Right lobe of liver (tissue), 6 donors: ENCODE results near the gene IL17C. TPM values are rescaled to one million over a fixed set of nuclear protein-coding genes. Genes with fewer than 3 reads are reported as not detected.

Experiments
- ATAC-seq, 4 donors: fragments of 200-7000 bp; cut with Tn5 transposase; one replicate each; pipeline ENCODE4 v1.9.1; 2020; ENCODE audit warnings: mild to moderate bottlenecking in 4 of 4, moderate library complexity in 4 of 4
- DNase-seq, 3 donors: peaks; one replicate each; pipeline ENCODE4 v3.0.0-alpha.2; 2020
- H3K27ac ChIP-seq, 3 donors: fragments of 200-600 bp; one replicate each; pipeline ENCODE4 v1.8.0; 2022
- H3K27me3 ChIP-seq, 2 donors: fragments of 200-600 bp; one replicate each; pipeline ENCODE4 v1.8.0; 2022
- H3K36me3 ChIP-seq, 4 donors: fragments of 200-600 bp; sonication (generic) in 1 of 4; one replicate each; pipeline versions ENCODE4 v1.5.1 to v1.8.0; 2017 to 2022; ENCODE audit warnings: control low read depth in 1 of 4
- H3K4me1 ChIP-seq, 4 donors: fragments of 200-600 bp; sonication (generic) in 1 of 4; one replicate each; pipeline versions ENCODE4 v1.5.1 to v1.8.0; 2017 to 2022; ENCODE audit warnings: control low read depth in 1 of 4
- H3K4me3 ChIP-seq, 3 donors: fragments of 200-600 bp; one replicate each; pipeline ENCODE4 v1.8.0; 2022
- H3K9me3 ChIP-seq, 4 donors: fragments of 200-600 bp; sonication (generic) in 1 of 4; one replicate each; pipeline versions ENCODE4 v1.5.1 to v1.8.0; 2017 to 2022; ENCODE audit warnings: control low read depth in 1 of 4
- CTCF ChIP-seq, 4 donors: fragments of 200-600 bp in 3 of 4; fragments of 450-650 bp in 1 of 4; IDR thresholded peaks; one replicate each; pipeline versions ENCODE4 v1.5.1 to v1.8.0; 2016 to 2022; ENCODE audit warnings: antibody characterized with exemption in 4 of 4, mild to moderate bottlenecking in 2 of 4
- POLR2A ChIP-seq: fragments of 450-650 bp; IDR thresholded peaks from one replicate; pipeline ENCODE4 v1.6.1; 2017; ENCODE audit warnings: antibody characterized with exemption, mild to moderate bottlenecking
- WGBS: methylation state at CpG from one replicate; pipeline ENCODE4 v1.1.6; 2018; ENCODE audit warnings: low coverage, low lambda C conversion rate; ENCODE audit not compliant: insufficient coverage; ENCODE audit errors: missing lambda C conversion rate; 5-methylcytosine and 5-hydroxymethylcytosine counted together
- intact Hi-C, 2 donors: fragments of 100-400 bp; cut with DNase I; formaldehyde crosslinking; loops; one replicate each; pipeline versions ENCODE4 v1.11.2 to v1.14.1; 2022
- total RNA-seq, 6 experiments: library from RNA; depleted of rRNA in 2 of 6; stranded (reverse); fragments of >200 nt in 2 of 6; fragmentation: NEBNext Ultra II Directional in 3 of 6; extraction: Animal tissue kit (Norgen Biotek cat#: 25700) in 3 of 6; gene quantifications; one replicate each; pipeline versions ENCODE4 v1.1.0 to v1.2.4, GENCODE V29; 2016 to 2023
- donor health status: DM: no; HTN: yes; CAD: no.
- donor health status: DM: no; HTN: no; CAD: no.
- donor health status: DM: no; HTN: no; CAD: no.
- donor health status: DM: no; HTN: yes; CAD: no.
- donor health status: DM: no; HTN: yes; CAD: no.

IL17C gene
- total RNA-seq, 6 experiments from 2014 or later, result not detected

DNA sequence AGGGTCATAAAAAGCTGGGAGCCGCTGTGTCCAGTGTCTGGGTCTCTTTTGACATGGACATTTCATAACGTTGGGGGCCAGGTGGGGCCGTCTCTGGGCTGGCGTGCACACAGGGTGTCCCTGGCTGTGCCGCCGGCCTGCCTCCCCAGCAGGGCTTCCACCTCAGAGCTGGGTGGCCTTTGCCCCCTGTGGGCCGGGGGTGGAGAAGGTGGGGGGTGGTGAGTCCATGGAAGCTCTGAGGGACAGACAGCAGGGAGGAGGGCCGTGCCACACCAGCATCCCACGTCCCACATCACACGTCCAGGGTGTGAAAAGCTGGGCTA lies 48.8 kb downstream of the IL17C start:
- DNase-seq (no peak), ATAC-seq (no peak)
- intact Hi-C loops, result no loop called here
- Histone ChIP-seq H3K36me3 (no peaks in the 10 kb centered on the region), H3K9me3 (no peaks in the 10 kb centered on the region), H3K27me3 (no peaks in the 10 kb centered on the region), H3K27ac (no peak overlapping the region), H3K4me1 (peaks cover 0 to 11% (median 4%) of the 10 kb centered on the region in 4 donors), H3K4me3 (no peak overlapping the region)
- 23% methylated on average over 3 of the region's 10 CpGs for WGBS
- TF ChIP-seq POLR2A (no peak), CTCF (IDR thresholded peaks at IDR 0.05) (no peak)

- no peaks in the 10 kb centered on the region for H3K9me3 ChIP-seq
- H3K36me3 ChIP-seq, result no peaks in the 10 kb centered on the region
- no peak for TF ChIP-seq POLR2A
- TF ChIP-seq CTCF (IDR thresholded peaks at IDR 0.05), result no peak
- intact Hi-C loops, result no loop called here
- no peaks in the 10 kb centered on the region for H3K27me3 ChIP-seq
- no peak overlapping the region for H3K27ac ChIP-seq
- DNase-seq (no peak), ATAC-seq (no peak)
- H3K4me1 ChIP-seq, result peaks cover 0 to 11% (median 4%) of the 10 kb centered on the region in 4 donors
- H3K4me3 ChIP-seq, result no peak overlapping the region
- WGBS, result 83% methylated on average over 3 of the region's 3 CpGs
Observed at GRCh38 chr16:88687676-88688012, 49.3 kb downstream of the IL17C start.

DNA sequence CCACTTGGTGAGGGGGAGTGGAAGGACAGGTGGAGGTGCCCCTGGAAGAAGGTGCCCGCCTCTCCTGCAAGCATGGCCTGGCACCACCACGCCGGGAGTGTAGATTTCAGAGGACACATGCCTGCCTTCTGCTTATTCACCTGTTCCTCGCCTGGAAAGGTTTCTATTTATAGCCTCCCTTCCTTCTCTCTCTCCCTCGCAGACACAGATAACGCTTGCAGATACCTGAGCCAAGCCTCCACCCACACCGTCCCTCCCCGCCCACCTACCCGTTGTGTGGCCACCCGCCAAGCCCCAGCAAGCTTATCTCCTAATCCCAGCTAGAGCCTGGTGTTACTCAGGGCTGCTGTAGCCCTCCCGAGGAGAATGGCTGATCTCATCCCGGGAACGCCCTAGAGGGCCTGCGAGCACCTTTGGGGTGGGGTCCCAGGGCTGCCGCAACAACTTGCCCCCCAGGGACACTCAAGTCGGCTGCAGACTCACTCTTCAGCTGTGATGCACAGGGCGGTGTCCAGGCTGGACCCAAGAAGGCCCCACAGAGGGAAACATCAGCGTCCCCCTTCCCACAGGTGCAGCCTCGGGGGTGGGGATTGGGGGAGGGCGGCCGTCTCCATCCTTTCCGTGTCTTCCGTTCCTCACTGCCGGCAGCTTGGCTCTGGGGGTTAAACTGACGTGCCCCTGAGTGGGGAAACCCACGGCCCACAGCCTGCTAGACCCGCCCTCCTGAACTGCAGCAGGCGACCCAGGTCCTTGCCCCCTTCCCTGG lies 49.8 kb downstream of the IL17C start:
- H3K27ac ChIP-seq, result no peak overlapping the region
- H3K36me3 ChIP-seq, result no peaks in the 10 kb centered on the region
- WGBS, result 14% methylated on average over 10 of the region's 28 CpGs
- H3K9me3 ChIP-seq, result no peaks in the 10 kb centered on the region
- peaks cover 0 to 11% (median 4%) of the 10 kb centered on the region in 4 donors for H3K4me1 ChIP-seq
- H3K4me3 ChIP-seq, result no peak overlapping the region
- intact Hi-C loops, result no loop called here
- no peak for TF ChIP-seq POLR2A
- TF ChIP-seq CTCF (IDR thresholded peaks at IDR 0.05), result no peak
- DNase-seq, result peak in 1 of 3 donors; percentile 78
- peak in 3 of 4 donors; percentile 6 to 67 (median 9) for ATAC-seq
- H3K27me3 ChIP-seq, result no peaks in the 10 kb centered on the region

Other genes starting within 250 kb of the IL17C start
- 10 to 100 TPM in 2 of 6 experiments, 1 to 10 TPM in 4; 3.8 to 15.5 (median 8.3) TPM for gene ZFPM1, start 185.3 kb upstream of the IL17C start, total RNA-seq
- gene ZC3H18, start 68.2 kb upstream of the IL17C start, total RNA-seq, result 10 to 100 TPM in 5 of 6 experiments, 1 to 10 TPM in 1; 8.7 to 22.8 (median 16.4) TPM
- gene CYBA, start 12.5 kb downstream of the IL17C start, total RNA-seq, result 10 to 100 TPM; 22.8 to 70.0 (median 41.3) TPM
- 10 to 100 TPM; 10.2 to 57.1 (median 15.2) TPM for gene MVD, start 24.5 kb downstream of the IL17C start, total RNA-seq
- gene SNAI3, start 47.9 kb downstream of the IL17C start, total RNA-seq, result under 1 TPM; 0.15 to 0.98 (median 0.35) TPM
- gene RNF166, start 67.8 kb downstream of the IL17C start, total RNA-seq, result 10 to 100 TPM in 2 of 6 experiments, 1 to 10 TPM in 4; 8.1 to 12.8 (median 10.0) TPM
- gene CTU2, start 67.9 kb downstream of the IL17C start, total RNA-seq, result 1 to 10 TPM; 5.0 to 9.5 (median 8.2) TPM
- gene PIEZO1, start 146.6 kb downstream of the IL17C start, total RNA-seq, result 10 to 100 TPM; 48.9 to 91.9 (median 64.4) TPM
- 1 to 10 TPM in 2 of 6 experiments, under 1 TPM in 4; 0.22 to 9.6 (median 0.42) TPM for gene CDT1, start 165.2 kb downstream of the IL17C start, total RNA-seq
- gene APRT, start 173.4 kb downstream of the IL17C start, total RNA-seq, result 100 to 1,000 TPM in 2 of 6 experiments, 10 to 100 TPM in 4; 61.4 to 120 (median 74.1) TPM
- gene GALNS, start 218.4 kb downstream of the IL17C start, total RNA-seq, result 10 to 100 TPM in 5 of 6 experiments, 1 to 10 TPM in 1; 9.2 to 20.6 (median 16.5) TPM
- 10 to 100 TPM; 15.1 to 25.5 (median 20.1) TPM for gene TRAPPC2L, start 218.6 kb downstream of the IL17C start, total RNA-seq
- gene PABPN1L, start 228.1 kb downstream of the IL17C start, total RNA-seq, result under 1 TPM in 1 of 6 experiments, not detected in 5; 0.37 TPM